CD4-positive, alpha-beta T cell treated with Interleukin-17A for 4 hours (primary cell): ENCODE results near the gene GTF2A1L.
A peak's percentile ranks its signal among the peaks of the same experiment; 100 is the strongest.
"Not testable (repeated sequence)": the region's sequence is repeated elsewhere in the genome, so short reads cannot be mapped to it uniquely, and the experiment has no call there.

Experiments used
- DNase-seq: peaks from one replicate; pipeline ENCODE4 v3.0.0-alpha.2; 2020; ENCODE audit warnings: mixed read lengths

GTF2A1L gene

GRCh38 chr2:48614581-48614980 lies 3.1 kb upstream of the GTF2A1L start:
- DNase-seq, result not testable (repeated sequence)

GRCh38 chr2:48619526-48619925 lies 1.9 kb downstream of the GTF2A1L start:
- DNase-seq, result no peak

GRCh38 chr2:48620604-48621003 lies 2.9 kb downstream of the GTF2A1L start:
- DNase-seq, result no peak

GRCh38 chr2:48622691-48623090 lies 5.0 kb downstream of the GTF2A1L start:
- not testable (repeated sequence) for DNase-seq

- no peak for DNase-seq
These were observed 7.0 kb downstream of the GTF2A1L start for GRCh38 chr2:48624696-48625095.

GRCh38 chr2:48626047-48626446 lies 8.4 kb downstream of the GTF2A1L start:
- DNase-seq, result no peak

DNA sequence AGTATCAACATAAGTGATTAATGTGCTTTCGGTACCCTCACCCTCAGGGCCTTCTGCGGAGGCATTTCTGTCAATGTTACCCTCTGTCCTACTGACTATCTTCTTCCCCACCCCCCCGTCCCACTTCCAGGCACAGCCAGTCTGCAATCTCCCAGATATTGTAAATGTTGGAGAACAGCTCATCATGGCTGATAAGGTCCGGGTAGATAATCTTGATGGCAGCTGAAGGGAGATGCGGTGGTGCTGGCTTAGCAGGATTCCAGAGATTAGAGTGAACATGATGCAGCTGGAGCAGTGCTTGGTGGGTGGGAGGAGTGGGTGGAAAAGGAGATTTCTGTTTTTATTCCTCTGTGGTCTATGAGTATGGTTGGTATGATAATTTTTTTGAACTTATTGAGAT lies 15.5 kb downstream of the GTF2A1L start:
- no peak for DNase-seq

DNA sequence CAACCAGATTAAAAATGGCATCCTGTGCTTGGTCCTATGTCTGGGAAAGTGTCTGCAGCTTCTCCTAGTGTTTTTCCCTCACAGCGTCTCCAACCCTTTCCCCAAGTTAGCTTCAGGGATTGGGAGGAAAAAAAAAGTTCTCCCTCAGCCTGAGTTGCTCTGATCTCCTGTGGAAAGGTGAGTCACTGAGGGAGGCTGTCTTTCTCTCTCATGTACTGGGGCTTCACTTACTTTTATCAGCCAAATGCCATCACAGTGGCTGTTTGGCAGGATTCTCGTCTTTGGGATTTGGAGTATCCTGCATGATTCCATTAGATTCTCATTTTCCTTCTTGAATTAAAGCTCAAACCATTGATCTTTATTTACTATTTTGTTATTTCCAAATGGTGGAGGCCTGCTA lies 18.1 kb downstream of the GTF2A1L start:
- no peak for DNase-seq

DNA sequence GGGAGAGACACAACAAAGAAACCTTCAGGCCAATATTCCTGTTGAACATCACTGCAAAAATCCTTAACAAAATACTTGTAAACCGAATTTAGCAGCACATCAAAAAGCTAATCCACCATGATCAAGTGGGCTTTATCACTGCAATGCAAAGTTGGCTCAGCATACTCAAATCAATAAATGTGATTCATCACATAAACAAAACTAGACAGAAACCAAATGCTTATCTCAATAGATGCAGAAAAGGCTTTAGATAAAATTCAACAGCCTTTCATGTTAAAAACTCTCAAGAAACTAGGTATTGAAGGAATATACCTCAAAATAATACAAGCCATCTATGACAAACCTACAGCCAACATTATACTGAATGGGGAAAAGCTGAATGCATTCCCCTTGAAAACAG lies 20.6 kb downstream of the GTF2A1L start:
- no peak for DNase-seq

- DNase-seq, result no peak
These were observed 33.6 kb downstream of the GTF2A1L start for GRCh38 chr2:48651158-48651790.

DNA sequence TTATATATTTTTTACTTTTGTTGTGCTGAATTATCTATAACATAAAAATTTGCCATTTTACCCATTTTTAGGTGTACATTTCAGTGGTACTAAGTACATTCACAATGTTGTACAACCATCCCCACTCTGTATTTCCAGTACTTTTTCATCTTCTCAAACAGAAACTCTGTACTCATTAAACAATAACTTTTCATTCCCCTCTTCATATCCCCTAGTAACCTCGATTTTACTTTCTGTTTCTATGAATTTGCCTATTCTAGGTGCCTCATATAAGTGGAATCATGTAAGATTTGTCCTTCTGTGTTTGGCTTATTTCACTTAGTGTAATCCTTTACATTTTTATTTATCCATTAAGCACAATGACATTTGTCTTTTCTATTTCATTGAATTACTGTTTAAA lies 51.3 kb downstream of the GTF2A1L start:
- DNase-seq, result no peak

GRCh38 chr2:48673581-48673980 lies 55.9 kb downstream of the GTF2A1L start:
- DNase-seq, result no peak

DNA sequence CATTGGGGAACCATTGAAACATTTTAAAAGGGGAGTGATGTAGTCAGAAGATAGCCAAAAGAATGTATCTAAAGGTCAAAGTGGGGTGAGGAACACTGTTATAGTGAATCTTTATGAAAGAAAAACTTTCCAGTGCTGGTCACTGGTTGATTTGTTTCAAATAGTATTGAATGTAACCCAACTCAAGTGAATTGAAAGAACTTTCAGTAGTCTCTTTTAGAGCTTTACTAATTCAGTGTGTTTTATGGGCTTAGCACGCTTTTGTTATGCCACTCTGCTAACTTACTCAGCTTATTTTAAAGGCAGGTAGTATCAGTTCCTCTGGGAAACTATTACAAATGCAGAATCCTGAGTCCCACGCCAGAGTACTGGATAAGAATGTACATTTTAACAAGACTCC lies 57.3 kb downstream of the GTF2A1L start:
- DNase-seq, result no peak

DNA sequence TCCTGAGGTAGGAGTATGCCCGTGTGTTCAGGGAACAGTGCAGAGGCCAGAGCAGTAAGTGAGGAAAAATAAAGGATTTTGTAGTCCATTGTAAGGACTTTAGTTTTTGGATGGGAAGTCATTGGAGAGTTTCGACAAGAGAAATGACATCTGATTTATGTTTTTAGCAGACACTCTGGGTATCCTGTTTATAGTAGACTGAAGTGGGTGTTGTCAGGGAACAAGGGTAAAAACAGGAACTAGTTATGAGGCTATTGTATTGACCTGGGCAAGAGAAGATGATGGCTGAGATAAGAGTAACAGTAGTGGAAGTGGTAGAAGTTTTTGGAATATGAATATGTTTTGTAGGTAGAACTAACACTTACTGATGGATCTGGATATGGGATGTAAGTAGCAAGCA lies 59.8 kb downstream of the GTF2A1L start:
- no peak for DNase-seq

- DNase-seq, result no peak
These were observed 67.5 kb downstream of the GTF2A1L start for GRCh38 chr2:48685126-48685525.

- no peak for DNase-seq
These were observed 74.5 kb downstream of the GTF2A1L start for GRCh38 chr2:48691935-48692691.

DNA sequence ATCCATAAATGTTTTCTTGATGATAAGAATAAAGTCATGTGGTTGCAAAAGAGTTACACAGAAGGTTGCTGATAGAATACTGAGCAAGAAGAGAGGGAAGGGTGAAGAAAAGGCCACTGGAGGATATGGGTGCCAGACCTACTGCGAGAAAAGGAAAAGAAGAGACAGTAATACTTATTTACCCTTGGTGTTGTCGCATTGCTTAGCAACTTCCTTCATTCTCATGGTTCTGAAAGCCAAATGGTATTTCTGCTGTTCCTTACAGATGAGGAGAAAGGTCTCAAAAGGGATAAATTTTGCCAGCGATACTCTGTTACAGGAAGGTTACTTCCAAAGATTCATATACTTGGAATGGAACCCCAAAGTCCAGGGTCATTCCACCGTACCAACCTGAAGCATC lies 75.4 kb downstream of the GTF2A1L start:
- DNase-seq, result no peak

DNA sequence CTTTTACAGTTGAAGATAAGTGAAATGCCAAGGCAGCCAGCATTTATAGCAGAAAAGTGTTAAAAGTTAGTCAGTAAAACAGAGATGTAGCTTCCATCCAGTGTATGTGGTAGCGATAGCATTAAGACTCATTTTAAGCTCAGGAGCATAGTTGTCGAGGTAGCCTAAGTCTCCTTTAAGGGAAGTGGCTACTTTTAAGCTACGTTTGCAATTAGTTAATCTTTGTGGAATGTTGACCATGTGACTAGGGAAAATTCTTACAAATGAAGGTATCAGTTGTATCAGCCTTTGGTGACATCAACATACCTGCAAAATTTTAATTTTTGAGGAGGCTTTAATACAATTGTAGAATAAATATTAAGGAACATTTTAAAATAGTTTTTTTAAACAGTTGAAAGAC lies 76.0 kb downstream of the GTF2A1L start:
- no peak for DNase-seq

DNA sequence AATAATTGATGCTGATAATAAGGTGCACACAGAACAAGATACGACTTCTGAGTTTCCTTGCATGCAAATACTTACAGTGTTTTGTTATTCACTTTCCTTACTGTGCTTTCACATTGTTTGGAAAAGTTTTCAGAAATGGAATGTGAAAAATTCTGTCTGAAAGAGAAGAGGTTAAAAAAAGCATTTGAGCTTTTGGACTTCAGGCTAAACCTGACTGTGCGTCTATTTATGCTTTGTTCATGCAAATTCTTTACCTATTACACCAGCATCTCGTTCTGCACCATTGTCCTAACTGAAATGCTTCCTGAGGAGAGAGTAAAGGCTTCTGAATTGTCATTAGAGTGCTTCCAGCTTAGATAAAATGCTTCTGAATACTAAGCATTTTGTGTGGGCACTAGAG lies 76.5 kb downstream of the GTF2A1L start:
- no peak for DNase-seq

DNA sequence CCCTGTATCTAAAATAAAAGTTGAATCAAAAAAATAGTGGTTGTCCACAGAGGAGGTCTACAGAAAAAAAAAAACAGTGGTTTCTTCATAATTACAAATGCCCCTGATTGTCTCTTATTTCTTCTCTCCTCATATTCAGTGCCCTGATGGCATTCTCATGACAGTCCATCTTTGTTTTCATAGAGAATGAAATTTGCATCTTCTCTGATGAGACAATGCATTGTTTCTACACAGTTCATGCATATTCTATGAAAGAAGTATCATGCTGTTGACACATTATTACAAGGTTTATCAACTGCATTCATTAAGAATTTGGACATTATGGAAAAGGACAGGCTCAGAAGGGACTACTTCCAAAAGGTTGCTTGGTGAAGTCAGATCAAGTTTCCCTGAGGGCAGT lies 78.3 kb downstream of the GTF2A1L start:
- no peak for DNase-seq

- DNase-seq, result no peak
These were observed 79.2 kb downstream of the GTF2A1L start for GRCh38 chr2:48696881-48697280.

DNA sequence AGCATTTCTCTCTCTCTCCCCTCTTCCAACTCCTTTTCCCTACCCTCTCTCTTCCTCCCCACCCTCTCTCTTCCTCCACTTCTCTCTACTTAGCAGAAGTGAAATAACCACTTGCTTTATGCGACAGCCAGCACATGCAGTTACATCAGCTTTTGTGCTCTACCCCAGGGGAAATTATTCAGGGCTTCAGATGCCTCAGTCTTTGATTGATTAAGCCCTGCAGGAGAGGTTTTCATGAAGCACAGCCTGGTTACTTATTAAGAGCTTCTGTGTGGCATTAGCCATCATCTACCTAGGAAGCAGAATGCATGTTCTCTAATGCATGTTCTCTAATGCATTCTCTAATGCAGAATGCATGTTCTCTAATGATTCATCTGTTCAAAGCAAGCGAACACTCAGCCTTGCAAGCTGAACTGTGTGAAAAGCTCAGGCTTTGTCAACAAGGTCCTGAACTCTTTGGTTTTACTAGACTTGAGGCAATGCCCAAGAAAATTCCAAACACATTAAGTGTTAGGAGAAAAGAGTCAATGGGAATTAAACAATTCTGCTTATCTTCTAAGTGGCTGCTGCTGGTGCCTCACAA lies 81.8 kb downstream of the GTF2A1L start:
- DNase-seq, result no peak

- not testable (repeated sequence) for DNase-seq
These were observed 86.0 kb downstream of the GTF2A1L start for GRCh38 chr2:48703621-48704020.

DNA sequence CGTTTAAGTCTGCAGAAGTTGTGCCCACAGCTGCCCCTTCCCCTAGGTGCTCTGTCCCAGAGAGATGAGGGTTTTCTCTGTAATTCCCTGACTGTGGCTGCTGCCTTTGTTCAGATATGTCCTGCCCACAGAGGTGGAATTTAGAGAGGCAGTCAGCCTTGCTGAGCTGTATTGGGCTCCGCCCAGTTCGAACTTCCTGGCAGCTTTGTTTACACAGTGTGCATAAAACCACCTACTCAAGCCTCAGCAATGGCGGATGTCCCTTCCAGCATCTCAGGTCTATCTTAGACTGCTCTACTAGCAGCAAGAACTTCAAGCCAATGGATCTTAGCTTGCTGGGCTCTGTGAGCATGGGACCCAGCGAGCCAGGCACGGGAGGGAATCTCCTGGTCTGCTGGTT lies 89.8 kb downstream of the GTF2A1L start:
- DNase-seq, result peak; percentile 36
